Body of pancreas (tissue), 4 donors: Measurements from ENCODE around the gene CYP2W1. TPM values are rescaled to one million over a fixed set of nuclear protein-coding genes. Genes with fewer than 3 reads are reported as not detected.
A peak's percentile ranks its signal among the peaks of the same experiment; 100 is the strongest.

ENCODE experiments used
- ATAC-seq: fragments of 150-250 bp; one replicate; pipeline ENCODE4 v1.9.1; 2016
- DNase-seq, 4 donors: peaks; one replicate each; pipeline ENCODE4 v3.0.0-alpha.2; 2019
- H3K27ac ChIP-seq, 4 donors: fragments of 200-600 bp; sonication (generic); 1 replicate in 3 of 4; 2 replicates in 1 of 4; pipeline versions ENCODE4 v1.5.1 to v1.6.1; 2016 to 2019; ENCODE audit warnings: mild to moderate bottlenecking in 1 of 4, mixed read lengths in 1 of 4, moderate library complexity in 1 of 4
- H3K27me3 ChIP-seq, 2 donors: fragments of 200-600 bp; sonication (generic); one replicate each; pipeline ENCODE4 v1.6.0; 2016; ENCODE audit warnings: mild to moderate bottlenecking in 1 of 2
- H3K36me3 ChIP-seq, 2 donors: fragments of 200-600 bp; sonication (generic); replicated peaks in 1 of 2; 2 replicates each; pipeline ENCODE4 v1.5.1; 2016; ENCODE audit warnings: low read depth in 2 of 2; ENCODE audit not compliant: insufficient read depth in 1 of 2
- H3K4me1 ChIP-seq: fragments of 200-600 bp; sonication (generic); one replicate; pipeline ENCODE4 v1.6.0; 2016
- H3K4me3 ChIP-seq, 2 donors: fragments of 200-600 bp; sonication (generic); 1 replicate in 1 of 2; 2 replicates in 1 of 2; pipeline ENCODE4 v1.5.1; 2016 to 2019
- H3K9me3 ChIP-seq, 3 donors: fragments of 200-600 bp; sonication (generic); 1 replicate in 2 of 3; 2 replicates in 1 of 3; pipeline ENCODE4 v1.5.1; 2016
- POLR2A ChIP-seq, 3 donors: fragments of 450-650 bp; IDR thresholded peaks; one replicate each; pipeline ENCODE4 v1.6.1; 2016; ENCODE audit warnings: antibody characterized with exemption in 3 of 3, mild to moderate bottlenecking in 2 of 3
- WGBS, 2 donors: methylation state at CpG; one replicate each; pipeline ENCODE4 v1.1.5; 2017; 5-methylcytosine and 5-hydroxymethylcytosine counted together
- intact Hi-C: fragments of 100-400 bp; cut with DNase I; formaldehyde crosslinking; loops from one replicate; pipeline ENCODE4 v1.15.1; 2023
- total RNA-seq, 2 donors: library from RNA; depleted of rRNA; stranded (reverse); fragments of >200 nt; gene quantifications; one replicate each; pipeline ENCODE4 v1.1.0, GENCODE V29; 2016
- TF ChIP-seq, protein P1 (sequence below), 7 experiments: fragments of 450-650 bp in 4 of 7; fragments of 200-600 bp in 3 of 7; sonication (generic) in 3 of 7; IDR thresholded peaks; one replicate each; pipeline ENCODE4 v1.5.1; 2016 to 2019; ENCODE audit warnings: antibody characterized with exemption in 7 of 7

CYP2W1 gene
- total RNA-seq, 2 donors from 2014 or later: not detected

DNA sequence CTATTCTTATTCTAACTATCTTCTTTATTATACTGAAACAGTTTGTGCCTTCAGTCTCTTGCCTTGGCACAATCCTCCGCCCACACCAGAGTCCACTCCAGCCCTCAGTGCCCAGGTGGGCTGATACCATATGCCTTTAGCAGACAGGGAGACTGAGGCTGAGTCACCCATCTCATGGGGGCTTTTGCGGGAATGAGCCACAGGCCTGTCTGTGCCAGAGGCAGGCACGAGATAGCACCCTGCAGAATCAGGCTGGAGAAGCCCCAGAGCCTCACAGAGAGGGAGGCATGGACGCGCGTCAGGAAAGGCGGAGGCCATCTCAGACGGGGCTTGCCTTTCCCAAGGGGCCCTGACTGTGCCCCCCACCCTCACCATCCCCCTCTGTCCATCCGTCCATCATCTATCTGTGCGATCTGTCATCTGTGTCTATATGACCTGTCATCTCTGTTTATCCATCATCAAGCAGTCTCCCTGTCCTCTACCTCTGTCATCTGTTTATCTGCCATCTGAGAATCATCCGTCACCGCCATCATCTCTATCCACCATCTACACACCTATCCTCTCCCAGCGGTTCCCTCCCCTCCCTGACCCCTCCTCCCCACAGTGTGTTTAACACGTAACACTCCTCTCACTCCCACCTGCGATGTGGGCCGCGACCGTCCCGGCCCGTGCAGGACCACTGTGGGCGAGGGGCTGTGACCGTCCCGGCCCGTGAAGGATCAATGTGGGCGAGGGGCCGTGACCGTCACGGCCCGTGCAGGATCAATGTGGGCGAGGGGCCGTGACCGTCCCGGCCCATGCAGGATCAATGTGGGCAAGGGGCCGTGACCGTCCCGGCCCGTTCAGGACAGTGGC, 21.2 kb upstream of the CYP2W1 start:
- H3K36me3 ChIP-seq: no peaks in the 10 kb centered on the region
- TF ChIP-seq, protein P1, sequence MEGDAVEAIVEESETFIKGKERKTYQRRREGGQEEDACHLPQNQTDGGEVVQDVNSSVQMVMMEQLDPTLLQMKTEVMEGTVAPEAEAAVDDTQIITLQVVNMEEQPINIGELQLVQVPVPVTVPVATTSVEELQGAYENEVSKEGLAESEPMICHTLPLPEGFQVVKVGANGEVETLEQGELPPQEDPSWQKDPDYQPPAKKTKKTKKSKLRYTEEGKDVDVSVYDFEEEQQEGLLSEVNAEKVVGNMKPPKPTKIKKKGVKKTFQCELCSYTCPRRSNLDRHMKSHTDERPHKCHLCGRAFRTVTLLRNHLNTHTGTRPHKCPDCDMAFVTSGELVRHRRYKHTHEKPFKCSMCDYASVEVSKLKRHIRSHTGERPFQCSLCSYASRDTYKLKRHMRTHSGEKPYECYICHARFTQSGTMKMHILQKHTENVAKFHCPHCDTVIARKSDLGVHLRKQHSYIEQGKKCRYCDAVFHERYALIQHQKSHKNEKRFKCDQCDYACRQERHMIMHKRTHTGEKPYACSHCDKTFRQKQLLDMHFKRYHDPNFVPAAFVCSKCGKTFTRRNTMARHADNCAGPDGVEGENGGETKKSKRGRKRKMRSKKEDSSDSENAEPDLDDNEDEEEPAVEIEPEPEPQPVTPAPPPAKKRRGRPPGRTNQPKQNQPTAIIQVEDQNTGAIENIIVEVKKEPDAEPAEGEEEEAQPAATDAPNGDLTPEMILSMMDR (IDR thresholded peaks at IDR 0.05): no peak
- TF ChIP-seq POLR2A (IDR thresholded peaks at IDR 0.05): no peak
- H3K27me3 ChIP-seq: no peaks in the 10 kb centered on the region
- H3K4me3 ChIP-seq: no peak overlapping the region
- WGBS, 2 donors: 88 to 90% methylated on average over 34 to 35 of the region's 37 CpGs
- intact Hi-C loops: no loop called here
- ATAC-seq (no peak), DNase-seq (no peak)
- H3K4me1 ChIP-seq: peaks cover 24% of the 10 kb centered on the region
- H3K27ac ChIP-seq: no peak overlapping the region
- no peaks in the 10 kb centered on the region for H3K9me3 ChIP-seq

DNA sequence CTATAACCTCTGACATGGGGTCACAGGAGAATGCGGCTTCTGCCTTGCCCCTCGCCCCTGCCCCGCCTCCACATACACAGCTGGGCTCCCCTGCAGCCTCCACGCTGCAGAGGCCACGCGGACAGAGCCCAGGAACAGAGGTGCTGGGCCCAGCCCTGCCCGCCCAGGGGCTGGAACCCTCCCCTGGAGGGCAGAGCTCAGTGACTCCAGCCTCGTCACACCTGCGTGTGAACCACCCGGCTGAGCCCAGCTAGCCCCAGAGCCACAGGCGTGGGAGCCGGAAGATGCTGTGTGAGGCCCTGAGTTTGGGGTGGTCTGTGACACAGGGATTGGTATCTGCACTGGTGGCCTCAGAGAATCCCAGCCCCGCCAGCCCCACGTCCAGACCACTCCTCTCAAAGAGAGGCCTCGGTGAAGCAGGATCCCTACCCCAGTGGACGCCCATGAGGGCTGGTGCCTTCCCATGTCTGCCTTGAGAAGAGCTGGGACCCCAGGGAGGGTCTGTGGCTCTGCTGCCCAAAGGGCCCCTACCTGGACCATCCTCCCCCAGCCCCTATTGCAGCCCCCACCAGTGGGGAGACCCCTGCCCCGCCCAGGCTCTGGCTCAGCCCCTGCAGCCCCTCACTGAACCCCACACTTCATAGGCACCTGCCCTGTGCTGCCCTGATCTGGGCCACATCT, 20.4 kb upstream of the CYP2W1 start:
- ATAC-seq (no peak), DNase-seq (no peak)
- WGBS, 2 donors: 80 to 90% methylated on average over 7 to 17 of the region's 17 CpGs
- intact Hi-C loops: no loop called here
- Histone ChIP-seq H3K27me3 (no peaks in the 10 kb centered on the region), H3K4me1 (peaks cover 24% of the 10 kb centered on the region), H3K9me3 (no peaks in the 10 kb centered on the region), H3K27ac (no peak overlapping the region), H3K4me3 (no peak overlapping the region), H3K36me3 (peaks cover 0 to 6% of the 10 kb centered on the region in 2 donors)
- no peak for TF ChIP-seq POLR2A (IDR thresholded peaks at IDR 0.05)
- TF ChIP-seq, protein P1 (IDR thresholded peaks at IDR 0.05): no peak

DNA sequence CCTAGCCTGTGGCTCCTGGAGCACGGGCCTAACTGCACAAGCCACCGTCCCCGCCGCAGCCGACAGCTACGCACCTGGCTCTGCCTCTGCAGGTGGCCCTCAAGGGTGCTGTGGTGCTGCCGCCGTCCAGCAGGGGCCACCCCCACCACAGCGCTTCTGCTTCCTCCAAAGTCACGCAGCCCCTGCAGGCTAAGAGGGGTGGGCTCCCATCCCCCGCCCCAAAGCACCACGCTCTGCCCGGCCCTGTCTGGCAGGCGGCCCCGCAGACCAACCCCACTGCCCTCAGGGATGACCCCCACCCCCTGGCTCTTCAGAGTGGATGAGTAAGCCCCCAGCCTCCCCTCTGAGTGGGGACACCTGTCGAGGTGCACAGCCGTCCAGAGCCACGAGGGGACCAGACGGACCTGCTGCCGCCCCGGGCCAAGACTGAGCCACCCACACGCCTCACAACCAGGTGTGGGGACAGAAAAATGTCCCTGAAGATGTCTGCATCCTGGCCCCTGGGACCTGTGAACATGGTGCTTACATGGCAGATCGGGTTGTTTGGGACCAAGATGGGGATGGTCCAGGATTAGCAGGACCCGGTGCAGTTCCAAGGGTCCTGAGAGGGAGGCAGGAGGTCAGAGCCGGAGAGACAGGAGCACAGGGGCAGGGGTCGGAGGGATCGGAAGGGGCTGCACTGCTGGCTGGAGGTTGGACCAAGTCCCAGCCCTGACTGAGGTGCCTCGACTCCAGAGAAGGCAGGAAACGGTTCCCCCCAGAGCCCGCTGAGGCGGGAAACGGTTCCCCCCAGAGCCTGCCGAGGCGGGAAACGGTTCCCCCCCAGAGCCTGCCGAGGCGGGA, 19.5 kb upstream of the CYP2W1 start:
- intact Hi-C loops: no loop called here
- peaks cover 24% of the 10 kb centered on the region for H3K4me1 ChIP-seq
- peaks cover 3 to 12% of the 10 kb centered on the region in 2 donors for H3K36me3 ChIP-seq
- DNase-seq: peak in 1 of 4 donors; percentile 54
- H3K9me3 ChIP-seq: no peaks in the 10 kb centered on the region
- H3K4me3 ChIP-seq: no peak overlapping the region
- WGBS, 2 donors: 24 to 35% methylated on average over 5 to 36 of the region's 37 CpGs
- peak; percentile 26 for ATAC-seq
- TF ChIP-seq POLR2A (IDR thresholded peaks at IDR 0.05): no peak
- TF ChIP-seq, protein P1 (IDR thresholded peaks at IDR 0.05): peak in 3 of 7 experiments; percentile 21 to 46 (median 25)
- no peak overlapping the region for H3K27ac ChIP-seq
- H3K27me3 ChIP-seq: no peaks in the 10 kb centered on the region

DNA sequence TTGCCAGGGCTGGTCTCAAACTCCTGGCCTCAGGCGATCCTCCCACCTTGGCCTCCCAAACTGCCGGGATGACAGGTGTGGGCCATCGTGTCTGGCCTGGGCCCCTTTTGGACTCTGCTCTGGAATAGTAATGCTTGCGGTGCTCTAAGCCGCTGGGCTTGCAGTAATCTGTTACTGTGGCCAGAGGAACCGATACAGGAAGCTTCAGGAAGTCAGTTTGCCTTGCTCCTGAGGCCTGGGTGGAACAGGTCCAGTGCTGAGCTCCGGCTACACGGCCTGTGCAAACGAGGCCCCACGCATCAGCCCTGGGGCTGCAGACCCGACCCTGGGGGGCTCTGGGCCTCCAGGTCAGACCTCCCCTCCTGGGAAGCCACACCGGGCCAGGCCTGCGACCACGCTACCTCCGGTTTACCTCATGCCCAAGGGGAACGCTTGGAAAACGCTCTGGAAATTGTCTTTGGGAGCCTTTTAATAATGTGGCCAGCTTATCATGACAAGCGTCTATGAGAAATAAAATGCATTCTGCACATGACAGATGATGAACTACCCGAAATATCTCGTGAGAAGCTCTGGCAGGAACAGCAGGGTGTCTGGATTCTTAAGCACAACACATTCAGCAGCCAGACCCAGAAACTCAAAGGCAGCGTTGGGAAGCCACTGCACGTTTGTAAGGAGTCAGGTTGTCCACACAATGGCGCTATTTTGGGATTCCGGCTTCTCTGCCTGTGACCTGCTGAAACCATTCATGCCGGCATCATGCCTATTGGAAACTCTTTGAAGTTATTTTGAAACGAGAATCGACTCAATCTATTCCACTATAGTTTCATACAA, 18.4 kb upstream of the CYP2W1 start:
- ATAC-seq: no peak
- 34 to 39% methylated on average over 16 to 27 of the region's 27 CpGs for WGBS, 2 donors
- peaks cover 24% of the 10 kb centered on the region for H3K4me1 ChIP-seq
- no peak overlapping the region for H3K4me3 ChIP-seq
- H3K36me3 ChIP-seq: peaks cover 6 to 15% of the 10 kb centered on the region in 2 donors
- no peak for TF ChIP-seq POLR2A (IDR thresholded peaks at IDR 0.05)
- TF ChIP-seq, protein P1 (IDR thresholded peaks at IDR 0.05): no peak
- peak overlapping the region in 1 of 4 donors; percentile 43 for H3K27ac ChIP-seq
- no peaks in the 10 kb centered on the region for H3K27me3 ChIP-seq
- intact Hi-C loops: loop anchor here (5.0 kb wide), 1 partner anchor 62 kb away; no protein-coding TSS in a partner anchor
- peak in 1 of 4 donors; percentile 48 for DNase-seq
- H3K9me3 ChIP-seq: no peaks in the 10 kb centered on the region
